CD4-positive, alpha-beta T cell treated with Interleukin-17A for 1 hour (primary cell): ENCODE data around the gene BRICD5.

Experiments
- DNase-seq: peaks from one replicate; pipeline ENCODE4 v3.0.0-alpha.2; 2020

The BRICD5 gene

DNA sequence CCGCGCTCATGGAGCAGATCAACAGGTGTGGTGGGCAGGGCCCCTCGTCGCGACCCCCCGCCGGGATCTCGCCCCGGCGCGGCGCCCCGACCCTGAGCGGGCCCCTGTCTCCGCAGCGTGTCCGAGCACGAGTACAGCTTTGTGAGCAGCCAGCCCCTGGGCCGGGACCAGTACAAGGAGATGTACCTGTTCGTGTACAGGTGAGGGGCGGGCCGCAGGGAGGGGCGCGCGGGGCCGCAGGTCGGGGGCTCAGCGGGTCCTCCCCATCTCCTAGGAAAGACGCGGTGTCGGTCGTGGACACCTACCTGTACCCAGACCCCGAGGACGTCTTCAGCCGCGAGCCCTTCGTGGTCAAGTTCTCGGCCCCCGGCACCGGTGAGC lies 26.4 kb upstream of the BRICD5 start:
- no peak for DNase-seq

DNA sequence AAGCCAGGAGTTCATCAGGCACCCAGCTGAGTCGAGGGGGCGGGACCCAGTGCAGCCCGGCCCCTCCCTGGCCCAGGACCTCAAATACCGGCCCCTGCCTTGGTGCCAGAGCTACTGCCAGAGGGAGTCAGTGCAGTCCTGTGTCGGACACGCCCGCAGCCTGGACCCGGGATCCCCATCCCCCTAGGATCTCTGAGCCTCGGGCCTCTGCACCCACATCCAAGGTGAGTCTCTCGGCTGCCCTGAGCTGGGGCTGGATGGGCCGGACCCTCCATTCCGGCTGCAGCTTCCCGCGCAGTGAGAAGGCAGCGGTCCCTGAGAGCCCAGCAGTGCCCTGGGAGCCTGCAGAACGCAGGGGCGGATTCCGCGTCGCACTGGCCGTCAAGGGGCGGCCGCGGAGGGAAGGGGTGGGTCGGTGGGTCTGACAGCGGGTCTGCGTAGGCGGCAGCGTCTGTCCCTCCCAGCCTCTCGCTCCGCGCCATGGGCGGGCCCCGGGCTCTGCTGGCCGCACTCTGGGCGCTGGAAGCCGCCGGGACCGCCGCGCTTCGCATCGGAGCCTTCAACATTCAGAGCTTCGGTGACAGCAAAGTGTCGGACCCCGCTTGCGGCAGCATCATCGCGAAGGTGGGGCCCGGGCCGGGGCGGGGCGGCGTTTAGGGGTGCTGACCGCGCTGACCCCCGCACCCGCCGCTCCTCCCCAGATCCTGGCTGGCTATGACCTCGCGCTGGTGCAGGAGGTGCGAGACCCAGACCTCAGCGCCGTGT lies 25.9 kb upstream of the BRICD5 start, which contains the start of gene DNASE1L2:
Gene DNASE1L2 (plus strand): TSS at position 108 of the 765 bp plus-strand sequence. CDS start 373 bp downstream, at position 481.
- DNase-seq = no peak

DNA sequence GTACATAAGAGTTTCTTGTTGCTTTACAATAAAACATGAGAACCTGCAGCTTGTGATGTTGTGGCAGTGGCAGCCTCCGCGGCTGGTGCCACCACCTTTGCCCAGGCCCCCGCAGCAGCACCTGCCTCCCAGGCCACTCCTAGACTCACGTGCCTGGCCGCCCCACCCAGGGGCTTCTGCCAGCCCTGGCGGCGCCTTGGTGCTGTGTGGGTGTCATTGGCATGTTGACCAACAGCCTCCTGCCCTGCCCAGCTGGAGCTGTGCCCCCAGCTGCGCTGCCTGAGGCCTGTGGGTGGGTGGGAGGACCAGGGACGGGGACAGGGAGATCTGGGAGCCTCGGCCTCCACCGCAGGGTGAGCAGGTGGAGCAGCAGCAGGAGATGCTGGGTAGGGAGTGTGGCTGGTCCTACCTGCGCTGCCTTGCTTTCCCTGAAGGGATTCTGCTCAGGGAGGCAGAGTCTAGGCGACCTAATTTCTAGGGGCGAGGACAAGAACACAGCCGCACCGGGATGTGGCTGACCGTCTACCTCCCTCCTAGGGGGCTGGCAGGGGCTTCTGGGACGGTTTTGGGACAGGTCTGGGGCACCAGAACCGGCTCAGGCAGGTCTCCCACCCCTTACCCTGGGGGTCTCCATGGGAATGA lies 25.2 kb upstream of the BRICD5 start:
- no peak for DNase-seq

DNA sequence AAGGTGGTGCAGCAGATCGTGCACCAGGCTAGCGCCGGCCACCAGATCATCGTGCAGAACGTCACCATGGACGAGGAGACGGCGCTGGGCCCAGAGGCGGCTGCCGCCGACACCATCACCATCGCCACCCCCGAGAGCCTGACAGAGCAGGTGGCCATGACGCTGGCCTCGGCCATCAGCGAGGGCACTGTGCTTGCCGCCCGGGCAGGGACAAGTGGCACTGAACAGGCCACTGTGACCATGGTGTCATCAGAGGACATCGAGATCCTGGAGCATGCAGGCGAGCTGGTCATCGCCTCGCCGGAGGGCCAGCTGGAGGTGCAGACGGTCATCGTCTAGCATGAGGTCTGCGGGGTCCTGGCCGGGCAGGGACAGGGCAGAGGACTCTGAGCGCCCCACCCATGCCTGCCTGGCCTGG lies 24.6 kb upstream of the BRICD5 start:
- DNase-seq = no peak

DNA sequence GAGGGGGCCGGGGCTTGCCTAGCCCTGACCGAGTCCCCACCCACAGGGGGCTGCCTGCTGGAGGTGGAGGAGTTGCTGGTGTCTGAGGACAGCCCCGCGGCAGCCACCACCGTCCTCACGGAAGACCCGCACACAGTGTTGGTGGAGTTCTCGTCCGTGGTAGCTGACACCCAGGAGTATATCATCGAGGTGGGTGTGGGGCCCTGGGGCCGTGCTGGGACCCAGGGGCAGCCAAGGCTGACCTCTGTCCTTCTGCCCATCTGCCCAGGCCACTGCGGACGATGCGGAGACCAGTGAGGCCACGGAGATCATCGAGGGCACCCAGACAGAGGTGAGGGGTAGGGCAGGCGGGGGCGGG lies 24.1 kb upstream of the BRICD5 start:
- no peak for DNase-seq

DNA sequence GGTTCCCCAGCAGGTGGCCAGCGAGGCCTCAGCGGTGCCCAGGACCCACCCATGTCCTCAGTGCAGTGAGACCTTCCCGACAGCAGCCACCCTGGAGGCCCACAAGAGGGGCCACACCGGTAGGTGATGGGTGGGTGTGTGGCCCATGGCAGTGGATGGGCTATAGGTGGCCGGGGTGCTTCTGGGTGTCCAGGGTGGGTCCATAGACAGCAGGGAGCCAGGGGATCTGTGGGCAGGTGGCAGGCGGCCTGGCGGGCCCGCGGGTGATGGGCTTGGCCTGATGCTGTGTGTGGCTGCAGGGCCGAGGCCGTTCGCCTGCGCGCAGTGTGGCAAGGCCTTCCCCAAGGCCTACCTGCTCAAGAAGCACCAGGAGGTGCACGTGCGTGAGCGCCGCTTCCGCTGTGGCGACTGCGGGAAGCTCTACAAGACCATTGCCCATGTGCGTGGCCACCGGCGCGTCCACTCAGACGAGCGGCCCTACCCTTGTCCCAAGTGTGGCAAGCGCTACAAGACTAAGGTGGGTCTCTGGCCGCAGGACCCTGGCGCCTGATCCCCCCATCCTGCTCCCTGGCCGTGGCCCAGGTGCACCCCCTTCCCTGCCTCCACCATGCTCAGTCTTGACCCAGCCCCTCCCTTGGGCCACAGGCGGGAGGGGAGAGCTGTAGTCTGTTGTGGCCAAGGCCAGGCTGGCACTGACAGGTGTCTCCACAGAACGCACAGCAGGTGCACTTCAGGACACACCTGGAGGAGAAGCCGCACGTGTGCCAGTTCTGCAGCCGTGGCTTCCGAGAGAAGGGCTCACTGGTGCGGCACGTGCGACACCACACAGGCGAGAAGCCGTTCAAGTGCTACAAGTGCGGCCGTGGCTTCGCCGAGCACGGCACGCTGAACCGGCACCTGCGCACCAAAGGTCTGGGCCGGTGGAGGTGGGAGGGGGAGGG lies 23.5 kb upstream of the BRICD5 start:
- no peak for DNase-seq

DNA sequence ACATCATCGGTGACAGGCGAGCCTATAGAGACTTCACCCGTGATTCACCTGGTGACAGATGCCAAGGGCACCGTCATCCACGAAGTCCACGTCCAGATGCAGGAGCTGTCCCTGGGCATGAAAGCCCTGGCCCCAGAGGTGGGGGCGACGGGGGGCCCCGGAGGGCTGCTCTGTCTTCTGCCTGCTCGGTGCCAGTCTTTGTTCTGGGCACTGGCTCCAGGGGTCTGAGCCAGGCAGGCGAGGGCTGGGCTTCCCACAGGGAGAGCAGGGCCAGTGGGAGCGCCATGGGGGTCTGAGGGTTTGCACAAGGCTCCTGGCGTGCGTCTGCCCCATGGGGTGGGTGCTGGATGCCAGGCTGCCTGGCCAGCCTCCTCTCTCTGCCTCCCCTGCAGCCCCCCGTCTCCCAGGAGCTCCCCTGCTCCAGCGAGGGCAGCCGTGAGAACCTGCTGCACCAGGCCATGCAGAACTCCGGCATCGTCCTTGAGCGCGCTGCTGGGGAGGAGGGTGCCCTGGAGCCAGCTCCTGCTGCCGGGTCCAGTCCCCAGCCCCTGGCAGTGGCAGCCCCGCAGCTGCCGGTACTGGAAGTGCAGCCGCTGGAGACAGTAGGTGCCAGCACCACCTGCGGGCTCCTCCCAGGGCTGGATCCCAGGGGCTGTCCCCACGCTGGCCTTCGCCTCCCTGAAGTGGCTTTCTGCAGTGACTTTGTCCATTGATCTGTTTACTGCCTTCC lies 22.5 kb upstream of the BRICD5 start:
- DNase-seq = no peak

DNA sequence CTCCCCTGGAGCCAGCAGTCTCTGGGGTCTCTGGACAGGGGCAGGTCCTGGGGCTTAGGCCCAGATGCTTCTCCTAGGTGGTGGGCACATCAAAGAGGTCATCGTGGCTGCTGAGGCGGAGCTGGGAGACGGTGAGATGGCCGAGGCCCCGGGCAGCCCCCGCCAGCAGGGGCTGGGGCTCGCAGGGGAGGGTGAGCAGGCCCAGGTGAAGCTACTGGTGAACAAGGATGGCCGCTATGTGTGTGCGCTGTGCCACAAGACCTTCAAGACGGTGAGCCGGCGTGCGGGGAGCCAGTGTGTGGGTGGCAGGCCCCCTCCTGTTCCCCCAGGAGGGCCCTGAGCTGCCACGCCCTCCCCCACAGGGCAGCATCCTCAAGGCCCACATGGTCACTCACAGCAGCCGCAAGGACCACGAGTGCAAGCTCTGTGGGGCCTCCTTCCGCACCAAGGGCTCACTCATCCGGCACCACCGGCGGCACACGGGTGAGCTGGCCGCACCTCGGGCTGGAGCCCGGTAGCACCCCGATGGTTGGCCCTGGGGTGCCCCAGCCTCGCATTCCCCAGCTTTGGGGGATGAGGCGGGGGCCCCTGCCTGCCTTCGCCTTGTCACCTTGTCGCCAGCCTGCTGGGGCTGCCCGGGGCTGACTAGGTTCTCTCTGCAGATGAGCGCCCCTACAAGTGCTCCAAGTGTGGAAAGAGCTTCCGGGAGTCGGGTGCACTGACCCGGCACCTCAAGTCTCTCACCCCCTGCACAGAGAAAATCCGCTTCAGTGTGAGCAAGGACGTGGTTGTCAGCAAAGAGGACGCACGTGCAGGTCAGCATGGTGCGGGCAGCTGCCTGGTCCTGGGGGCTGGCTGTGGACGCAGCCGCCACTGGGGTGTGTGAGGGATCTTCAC lies 21.7 kb upstream of the BRICD5 start:
- no peak for DNase-seq

DNA sequence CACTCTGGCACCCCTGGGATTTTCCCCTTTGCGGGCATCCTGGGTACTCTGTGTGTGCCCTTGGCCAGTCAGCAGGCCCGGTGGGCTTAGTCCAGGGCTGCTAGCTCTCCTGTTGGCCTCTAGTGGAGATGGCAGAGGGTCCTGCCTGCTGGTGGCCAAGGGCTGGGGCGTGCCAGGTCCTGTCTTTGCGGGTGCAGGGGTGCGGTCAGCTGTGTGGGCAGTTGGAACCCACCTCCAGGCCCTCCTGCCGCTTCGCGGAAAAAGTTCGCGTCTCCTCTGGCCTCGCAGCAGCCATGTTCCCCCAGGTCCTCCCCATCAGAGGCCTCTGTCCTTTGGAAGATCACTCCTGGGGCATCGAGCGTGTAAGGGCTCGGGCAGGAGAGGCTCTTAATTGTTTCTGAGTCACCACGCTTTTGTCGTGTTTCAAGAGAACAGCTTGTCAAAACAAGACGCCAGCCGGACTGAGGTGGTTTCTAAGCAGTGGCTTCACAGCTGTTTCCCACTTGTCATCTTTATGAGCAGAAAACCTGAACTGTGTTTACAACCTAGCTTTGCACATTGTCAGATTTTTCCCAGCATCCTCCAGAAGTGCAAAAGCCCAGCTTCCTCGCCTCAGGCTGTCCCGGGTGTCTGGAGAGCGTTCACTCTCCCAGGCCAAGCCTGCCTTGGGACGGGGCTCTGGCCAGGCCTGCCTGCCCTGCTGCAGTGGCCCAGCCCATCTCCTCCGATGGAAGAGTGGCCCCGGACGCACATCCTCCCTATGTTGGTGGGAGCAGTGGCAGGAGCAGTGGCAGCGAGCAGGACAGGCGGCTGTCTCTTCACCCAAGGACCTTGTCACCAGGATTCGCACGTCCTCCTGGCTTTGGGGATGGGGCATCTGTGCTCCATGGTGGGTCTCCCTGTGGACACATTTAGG lies 20.6 kb upstream of the BRICD5 start:
- no peak for DNase-seq

DNA sequence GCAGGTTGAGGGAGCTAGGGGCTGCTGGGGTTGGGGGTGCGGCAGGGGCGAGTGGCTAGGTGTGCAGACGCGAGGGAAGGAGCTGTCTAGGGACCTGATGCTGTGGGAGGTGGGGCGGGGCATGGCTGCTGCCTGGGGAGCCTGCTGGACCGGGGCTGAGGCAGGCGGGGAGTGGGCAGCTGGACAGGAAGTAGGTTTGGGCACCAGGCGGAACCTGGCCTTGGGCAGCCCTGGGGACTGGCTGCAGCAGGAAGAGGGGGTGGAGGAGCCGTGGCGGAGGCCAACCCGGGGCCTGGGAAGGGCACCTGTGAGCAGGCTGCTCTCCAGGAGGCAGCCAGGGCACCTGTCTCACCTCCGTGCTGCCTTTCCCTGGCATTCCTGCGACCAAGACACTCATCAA lies 19.7 kb upstream of the BRICD5 start:
- no peak for DNase-seq

DNA sequence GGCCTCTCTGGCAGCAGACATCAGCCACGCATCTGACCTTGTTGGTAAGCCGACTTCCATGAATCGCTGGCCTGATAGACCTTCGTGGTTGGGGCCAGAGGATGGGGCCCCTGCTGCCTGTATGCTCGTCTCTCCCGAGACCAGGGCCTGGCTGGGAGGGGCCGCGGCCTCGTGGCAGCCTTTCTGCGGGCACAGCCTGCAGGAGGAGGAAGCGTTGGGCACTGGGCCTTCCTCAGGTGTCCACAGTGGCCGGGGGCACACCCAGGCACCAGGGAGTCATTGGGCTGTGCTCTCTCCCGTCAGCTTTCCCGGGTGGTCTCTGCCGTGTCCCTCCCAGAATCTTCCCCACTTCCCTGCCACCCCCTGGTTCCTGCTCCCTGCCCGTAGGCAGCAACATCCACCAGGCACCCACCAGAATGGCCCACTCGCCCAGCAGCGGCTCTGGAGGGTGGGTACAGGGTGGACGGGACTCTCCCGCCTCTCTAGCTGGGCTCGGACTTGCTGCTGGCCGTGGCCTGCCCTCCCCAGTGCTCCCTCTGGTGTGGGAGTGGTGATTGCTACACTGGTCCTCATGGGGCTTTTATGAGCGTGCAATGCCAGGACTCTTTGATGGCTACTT lies 19.1 kb upstream of the BRICD5 start:
- no peak for DNase-seq

DNA sequence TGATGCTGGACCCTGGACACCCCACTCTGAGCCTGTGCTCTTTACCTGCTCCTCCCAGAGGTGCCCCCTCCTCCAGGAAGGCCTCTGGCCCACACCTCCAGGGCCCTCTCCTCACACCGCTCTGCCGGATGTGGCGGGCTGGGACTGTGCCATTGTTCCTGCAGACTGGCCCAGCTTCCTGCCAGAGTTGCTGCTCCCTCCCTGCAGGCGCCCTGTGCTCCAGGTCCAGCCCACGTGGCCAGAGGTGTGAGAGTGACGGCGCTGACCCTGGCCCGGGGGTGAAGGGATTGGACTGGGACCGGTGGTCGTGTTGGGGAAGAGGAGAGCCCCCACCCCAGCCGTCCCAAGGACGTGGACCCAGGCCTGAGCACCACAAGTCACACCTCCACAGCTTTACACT lies 18.4 kb upstream of the BRICD5 start:
- no peak for DNase-seq

DNA sequence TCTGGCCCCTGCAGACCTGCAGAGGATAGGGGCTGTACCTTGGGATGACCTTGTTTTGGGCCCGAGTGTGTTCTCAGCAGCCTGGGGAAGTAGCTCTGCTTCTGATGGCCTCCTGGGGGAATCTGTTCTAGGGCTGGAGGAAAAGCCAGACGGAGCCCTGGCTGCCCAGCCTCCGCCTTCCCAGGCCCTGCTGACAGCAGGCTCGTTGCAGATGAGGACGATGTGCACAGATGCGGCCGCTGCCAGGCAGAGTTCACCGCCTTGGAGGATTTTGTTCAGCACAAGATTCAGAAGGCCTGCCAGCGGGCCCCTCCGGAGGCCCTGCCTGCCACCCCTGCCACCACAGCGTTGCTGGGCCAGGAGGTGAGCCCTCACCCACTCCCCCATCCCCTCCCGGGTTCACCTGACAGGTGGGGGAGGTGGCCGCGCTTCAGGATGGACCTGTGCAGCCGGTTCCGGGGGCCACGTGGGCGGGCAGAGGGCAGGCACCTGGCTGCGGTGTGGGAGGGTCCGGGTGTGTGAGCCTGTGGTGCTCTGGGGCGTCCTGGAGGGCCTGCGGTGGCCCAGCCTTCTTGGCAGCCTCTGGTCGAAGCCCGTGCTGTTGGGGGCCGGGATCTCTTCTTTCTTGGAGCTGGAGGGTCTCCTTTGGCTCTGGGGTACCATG lies 17.6 kb upstream of the BRICD5 start:
- no peak for DNase-seq

DNA sequence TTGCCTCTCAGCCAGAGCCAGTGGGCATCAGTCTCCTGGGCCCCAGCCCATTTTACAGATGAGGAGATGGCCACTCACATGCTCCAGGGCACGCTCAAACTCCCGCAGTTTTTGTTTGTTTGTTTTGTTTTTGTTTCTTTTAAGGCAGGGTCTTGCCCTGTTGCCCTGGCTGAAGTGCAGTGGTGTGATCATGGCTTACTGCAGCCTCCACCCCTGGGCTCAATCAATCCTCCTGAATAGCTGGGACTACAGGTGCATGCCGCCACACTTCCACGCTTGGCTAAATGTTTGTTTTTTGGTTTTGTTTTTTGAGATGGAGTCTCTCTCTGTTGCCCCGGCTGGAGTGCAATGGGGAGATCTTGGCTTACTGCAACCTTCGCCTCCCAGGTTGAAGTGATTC lies 16.3 kb upstream of the BRICD5 start:
- no peak for DNase-seq

DNA sequence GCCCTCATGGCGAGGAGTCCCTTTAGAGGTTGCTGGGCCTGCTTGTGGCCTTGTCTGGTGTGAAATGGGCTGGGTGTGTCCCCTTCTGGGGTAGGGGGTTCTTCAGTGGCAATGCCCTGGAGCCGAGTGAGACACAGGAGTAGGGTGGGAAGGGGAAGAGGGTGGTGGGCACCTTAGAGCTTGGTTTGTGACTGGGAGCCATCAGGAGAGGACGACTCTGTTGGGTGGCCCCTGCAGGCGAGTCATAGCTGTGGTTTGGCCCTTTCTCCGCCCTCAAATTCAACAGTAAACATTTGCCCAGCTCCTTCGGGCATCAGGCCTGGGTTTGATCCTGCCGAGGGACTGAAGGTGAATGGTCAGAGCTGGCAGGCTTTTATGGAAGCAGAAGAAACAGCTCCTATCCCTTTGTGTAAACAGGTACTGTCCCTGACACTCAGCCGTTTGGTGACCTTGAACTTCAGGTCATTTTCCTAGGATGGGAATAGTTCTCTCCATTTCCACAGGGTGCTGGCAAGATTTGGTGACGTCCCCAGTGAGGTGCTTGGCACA lies 15.7 kb upstream of the BRICD5 start:
- DNase-seq = no peak

DNA sequence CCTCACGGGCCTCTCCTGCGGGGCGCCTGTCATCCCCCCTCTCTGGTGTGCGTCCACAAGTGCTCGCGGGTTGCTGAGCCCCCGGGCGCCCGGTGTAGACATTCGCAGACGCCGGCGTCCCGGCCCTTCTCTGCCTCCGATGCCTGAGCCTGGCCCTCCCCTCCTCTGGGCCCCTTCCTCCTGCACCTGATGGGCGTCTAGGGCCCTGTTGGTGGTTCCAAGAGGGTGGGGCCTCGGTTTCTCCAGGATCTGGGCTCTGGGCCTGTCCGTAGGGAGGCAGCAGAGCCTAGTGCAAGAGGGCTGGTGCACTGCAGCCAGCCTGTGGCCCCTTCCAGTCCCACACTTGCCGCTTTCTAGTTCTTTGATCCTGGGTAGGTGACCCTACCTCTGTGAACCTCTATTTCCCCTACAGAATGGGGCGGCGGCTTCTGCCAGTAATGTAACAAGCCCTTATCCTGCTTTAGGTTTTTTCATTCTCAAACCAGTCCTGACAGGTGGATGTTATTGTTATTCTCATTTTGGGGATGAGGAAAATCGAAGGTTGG lies 13.4 kb upstream of the BRICD5 start:
- DNase-seq = peak; percentile 14

DNA sequence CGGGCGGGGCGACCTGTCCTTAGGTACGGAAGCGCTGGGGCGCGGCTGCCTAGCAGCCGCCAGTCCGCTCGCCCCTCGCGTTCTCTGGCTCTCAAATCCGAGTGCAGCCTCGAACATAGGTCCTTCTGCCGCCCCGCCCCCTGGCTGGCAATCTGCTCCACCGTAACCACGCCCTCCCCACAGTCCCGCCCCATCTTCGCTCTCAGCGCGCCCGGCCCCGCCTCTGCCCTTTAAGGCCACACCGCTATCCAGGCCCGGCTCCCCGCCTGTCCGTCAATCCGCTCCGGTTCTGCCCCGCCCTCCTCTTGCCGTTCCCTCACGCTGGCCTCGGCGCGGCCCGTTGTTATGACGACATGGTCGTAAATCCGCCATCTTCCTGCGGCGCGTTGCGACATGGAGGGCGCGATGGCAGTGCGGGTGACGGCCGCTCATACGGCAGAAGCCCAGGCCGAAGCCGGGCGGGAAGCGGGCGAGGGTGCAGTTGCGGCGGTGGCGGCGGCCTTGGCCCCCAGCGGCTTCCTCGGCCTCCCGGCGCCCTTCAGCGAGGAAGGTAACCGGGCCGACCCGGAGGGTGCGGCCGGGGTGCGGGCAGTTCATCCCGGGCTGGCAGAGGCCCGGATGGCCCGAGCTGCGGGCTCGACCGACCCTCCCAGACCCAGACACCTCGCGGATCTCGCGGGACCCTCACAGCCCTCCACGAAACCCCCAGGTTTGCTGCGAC lies 12.7 kb upstream of the BRICD5 start, which contains the start of gene E4F1:
Gene E4F1 (plus strand): TSS at position 371 of the 721 bp plus-strand sequence. CDS start 23 bp downstream, at position 394.
- peak; percentile 100 for DNase-seq

DNA sequence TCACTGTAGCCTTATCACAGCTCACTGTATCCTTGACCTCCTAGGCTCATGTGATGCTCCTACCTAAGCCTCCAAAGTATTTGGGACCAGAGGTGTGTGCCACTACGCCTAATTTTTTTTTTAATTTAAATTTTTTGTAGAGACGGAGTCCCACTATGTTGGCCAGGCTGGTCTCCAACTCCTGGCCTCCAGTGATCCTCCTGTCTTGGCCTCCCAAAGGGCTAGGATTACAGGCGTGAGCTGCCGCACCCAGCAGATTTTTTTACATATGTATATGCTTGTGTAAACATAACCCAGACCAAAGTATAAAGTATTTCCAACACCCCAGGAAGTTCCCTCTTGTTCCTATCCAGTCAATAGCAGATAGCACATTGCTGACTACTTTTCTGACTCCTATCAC lies 5.7 kb upstream of the BRICD5 start:
- no peak for DNase-seq

DNA sequence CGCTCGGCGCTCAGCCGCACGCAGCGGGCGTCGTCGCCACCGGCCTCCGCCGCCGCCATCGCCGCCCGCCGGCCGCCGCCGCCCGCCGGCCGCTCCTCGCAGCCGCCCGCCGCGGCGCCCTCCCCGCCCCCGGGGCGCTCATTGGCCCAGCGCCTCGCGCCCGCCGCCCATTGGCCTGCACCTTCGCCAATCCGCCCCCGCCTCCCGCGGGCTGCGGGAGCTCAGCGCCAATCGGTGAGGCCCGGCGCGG lies 4.0 kb upstream of the BRICD5 start, which contains the start of gene PGP:
Gene PGP (minus strand): TSS at position 122 of the 250 bp plus-strand sequence. CDS start 63 bp downstream, at position 59.
- no peak for DNase-seq
